ENCODE results near the gene POLA1.

The POLA1 gene

GRCh38 chrX:25025615-25026014 lies 331.9 kb downstream of the POLA1 start:
- Mint-ChIP-seq H3K27ac (no peak overlapping the region), H3K27me3 (peaks cover 11% of the 10 kb centered on the region), H3K36me3 (no peaks in the 10 kb centered on the region), H3K4me3 (no peak overlapping the region), H3K9me3 (no peaks in the 10 kb centered on the region), H3K4me1 (peaks cover 9% of the 10 kb centered on the region)
- DNase-seq (ENCODE audit: low spot score in 2 of 2) (no peak), ATAC-seq (ENCODE audit: low read depth) (no peak)

- Mint-ChIP-seq H3K36me3 (no peaks in the 10 kb centered on the region), H3K4me1 (peaks cover 8% of the 10 kb centered on the region), H3K27ac (no peak overlapping the region), H3K4me3 (no peak overlapping the region), H3K9me3 (no peaks in the 10 kb centered on the region), H3K27me3 (peaks cover 11% of the 10 kb centered on the region)
- DNase-seq (ENCODE audit: low spot score in 2 of 2) = no peak
- ATAC-seq (ENCODE audit: low read depth) = no peak
These were observed 332.9 kb downstream of the POLA1 start for GRCh38 chrX:25026576-25026975.

- H3K4me1 Mint-ChIP-seq = peaks cover 3% of the 10 kb centered on the region
- ATAC-seq (ENCODE audit: low read depth) (no peak), DNase-seq (ENCODE audit: low spot score in 2 of 2) (no peak)
- no peaks in the 10 kb centered on the region for H3K36me3 Mint-ChIP-seq
- H3K27me3 Mint-ChIP-seq = peaks cover 4% of the 10 kb centered on the region
- no peak overlapping the region for H3K4me3 Mint-ChIP-seq
- H3K27ac Mint-ChIP-seq = no peak overlapping the region
- H3K9me3 Mint-ChIP-seq = no peaks in the 10 kb centered on the region
These were observed 335.0 kb downstream of the POLA1 start for GRCh38 chrX:25028726-25029125.

GRCh38 chrX:25029288-25029825 lies 335.6 kb downstream of the POLA1 start:
- H3K4me3 Mint-ChIP-seq = no peak overlapping the region
- no peak for DNase-seq (ENCODE audit: low spot score in 2 of 2)
- H3K36me3 Mint-ChIP-seq = no peaks in the 10 kb centered on the region
- H3K4me1 Mint-ChIP-seq = no peaks in the 10 kb centered on the region
- H3K9me3 Mint-ChIP-seq = no peaks in the 10 kb centered on the region
- no peak overlapping the region for H3K27ac Mint-ChIP-seq
- no peak for ATAC-seq (ENCODE audit: low read depth)
- H3K27me3 Mint-ChIP-seq = peaks cover 2% of the 10 kb centered on the region

- Mint-ChIP-seq H3K27me3 (peaks cover 6% of the 10 kb centered on the region), H3K9me3 (peaks cover 1% of the 10 kb centered on the region), H3K4me3 (no peak overlapping the region), H3K27ac (no peak overlapping the region), H3K36me3 (no peaks in the 10 kb centered on the region), H3K4me1 (no peaks in the 10 kb centered on the region)
- ATAC-seq (ENCODE audit: low read depth) (no peak), DNase-seq (ENCODE audit: low spot score in 2 of 2) (no peak)
These were observed 341.2 kb downstream of the POLA1 start for GRCh38 chrX:25034889-25035288.

- H3K27ac Mint-ChIP-seq = no peak overlapping the region
- no peak for ATAC-seq (ENCODE audit: low read depth)
- H3K4me3 Mint-ChIP-seq = no peak overlapping the region
- peaks cover 1% of the 10 kb centered on the region for H3K9me3 Mint-ChIP-seq
- H3K36me3 Mint-ChIP-seq = no peaks in the 10 kb centered on the region
- DNase-seq (ENCODE audit: low spot score in 2 of 2) = no peak
- H3K27me3 Mint-ChIP-seq = peaks cover 7% of the 10 kb centered on the region
- peaks cover 5% of the 10 kb centered on the region for H3K4me1 Mint-ChIP-seq
These were observed 345.3 kb downstream of the POLA1 start for GRCh38 chrX:25039036-25039435.

- ATAC-seq (ENCODE audit: low read depth) = no peak
- H3K27me3 Mint-ChIP-seq = peaks cover 6% of the 10 kb centered on the region
- H3K36me3 Mint-ChIP-seq = no peaks in the 10 kb centered on the region
- no peaks in the 10 kb centered on the region for H3K9me3 Mint-ChIP-seq
- no peak for DNase-seq (ENCODE audit: low spot score in 2 of 2)
- no peak overlapping the region for H3K27ac Mint-ChIP-seq
- H3K4me3 Mint-ChIP-seq = no peak overlapping the region
- peaks cover 7% of the 10 kb centered on the region for H3K4me1 Mint-ChIP-seq
These were observed 349.5 kb downstream of the POLA1 start for GRCh38 chrX:25043192-25043591.

All from memory B cell (primary cell).